ENCODE results near the gene STARD4. TPM values are rescaled to one million over a fixed set of nuclear protein-coding genes. Genes with fewer than 3 reads are reported as not detected.

STARD4 gene
- total and polyA plus RNA-seq, 7 donors, result 3.3 to 24.5 (median 8.6) TPM

DNA sequence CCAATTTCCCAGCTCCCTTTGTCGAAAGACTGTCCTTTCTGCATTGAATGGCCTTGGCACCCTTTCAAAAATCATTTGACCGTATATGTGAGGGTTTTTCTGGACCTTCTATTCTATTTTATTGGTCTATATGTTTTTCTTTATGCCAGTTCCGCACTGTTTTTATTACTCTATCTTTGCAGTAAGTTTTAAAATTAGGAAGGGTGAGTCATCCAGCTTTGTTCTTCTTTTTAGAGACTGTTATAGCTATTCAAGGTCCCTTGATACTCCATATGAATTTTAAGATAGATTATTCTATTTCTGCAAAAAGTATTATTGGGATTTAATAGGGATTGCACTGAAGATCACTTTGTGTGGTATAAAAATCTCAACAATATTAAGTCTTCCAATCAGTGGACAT is 44.2 kb upstream of the STARD4 start:
- no peaks in the 10 kb centered on the region for H3K27me3 ChIP-seq
- intact Hi-C loops (cut with DNase I), result no loop called here
- DNase-seq, result no peak
- WGBS, 2 donors, result 26 to 80% methylated on average over 3 of the region's 3 CpGs
- H3K36me3 ChIP-seq, result no peaks in the 10 kb centered on the region
- no peak for TF ChIP-seq POLR2A (IDR thresholded peaks at IDR 0.05)
- TF ChIP-seq, protein P1, sequence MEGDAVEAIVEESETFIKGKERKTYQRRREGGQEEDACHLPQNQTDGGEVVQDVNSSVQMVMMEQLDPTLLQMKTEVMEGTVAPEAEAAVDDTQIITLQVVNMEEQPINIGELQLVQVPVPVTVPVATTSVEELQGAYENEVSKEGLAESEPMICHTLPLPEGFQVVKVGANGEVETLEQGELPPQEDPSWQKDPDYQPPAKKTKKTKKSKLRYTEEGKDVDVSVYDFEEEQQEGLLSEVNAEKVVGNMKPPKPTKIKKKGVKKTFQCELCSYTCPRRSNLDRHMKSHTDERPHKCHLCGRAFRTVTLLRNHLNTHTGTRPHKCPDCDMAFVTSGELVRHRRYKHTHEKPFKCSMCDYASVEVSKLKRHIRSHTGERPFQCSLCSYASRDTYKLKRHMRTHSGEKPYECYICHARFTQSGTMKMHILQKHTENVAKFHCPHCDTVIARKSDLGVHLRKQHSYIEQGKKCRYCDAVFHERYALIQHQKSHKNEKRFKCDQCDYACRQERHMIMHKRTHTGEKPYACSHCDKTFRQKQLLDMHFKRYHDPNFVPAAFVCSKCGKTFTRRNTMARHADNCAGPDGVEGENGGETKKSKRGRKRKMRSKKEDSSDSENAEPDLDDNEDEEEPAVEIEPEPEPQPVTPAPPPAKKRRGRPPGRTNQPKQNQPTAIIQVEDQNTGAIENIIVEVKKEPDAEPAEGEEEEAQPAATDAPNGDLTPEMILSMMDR (IDR thresholded peaks at IDR 0.05), result no peak
- TF ChIP-seq POLR2AphosphoS5 (IDR thresholded peaks at IDR 0.05), result no peak
- no peak for TF ChIP-seq EP300 (IDR thresholded peaks at IDR 0.05)
- H3K4me1 ChIP-seq, result peaks cover 0 to 7% (median 0%) of the 10 kb centered on the region in 4 donors
- no peaks in the 10 kb centered on the region for H3K9me3 ChIP-seq
- H3K4me3 ChIP-seq, result no peak overlapping the region
- H3K27ac ChIP-seq, result no peak overlapping the region

GRCh38 chr5:111555760-111556159 is 43.4 kb upstream of the STARD4 start:
- Histone ChIP-seq H3K9me3 (no peaks in the 10 kb centered on the region), H3K4me1 (peaks cover 0 to 13% (median 2%) of the 10 kb centered on the region in 4 donors), H3K4me3 (no peak overlapping the region), H3K27ac (no peak overlapping the region), H3K27me3 (no peaks in the 10 kb centered on the region), H3K36me3 (no peaks in the 10 kb centered on the region)
- no peak for DNase-seq
- TF ChIP-seq, protein P1 (IDR thresholded peaks at IDR 0.05), result no peak
- TF ChIP-seq EP300 (IDR thresholded peaks at IDR 0.05) (no peak), POLR2AphosphoS5 (IDR thresholded peaks at IDR 0.05) (no peak), POLR2A (IDR thresholded peaks at IDR 0.05) (no peak)
- WGBS, 2 donors, result 94 to 95% methylated on average over 1 of the region's 1 CpG
- intact Hi-C loops (cut with DNase I), result no loop called here

- Histone ChIP-seq H3K4me3 (no peak overlapping the region), H3K36me3 (no peaks in the 10 kb centered on the region), H3K9me3 (no peaks in the 10 kb centered on the region), H3K27ac (no peak overlapping the region), H3K4me1 (peaks cover 0 to 20% (median 6%) of the 10 kb centered on the region in 4 donors), H3K27me3 (no peaks in the 10 kb centered on the region)
- WGBS, 2 donors, result 40 to 49% methylated on average over 1 of the region's 1 CpG
- DNase-seq, result no peak
- TF ChIP-seq POLR2A (IDR thresholded peaks at IDR 0.05), result no peak
- intact Hi-C loops (cut with DNase I), result loop anchor here (5.0 kb wide), 1 partner anchor 198 kb away; no protein-coding TSS in a partner anchor
Observed at GRCh38 chr5:111553868-111554267, 41.5 kb upstream of the STARD4 start.

- intact Hi-C loops (cut with DNase I), result loop anchor here (5.0 kb wide), 1 partner anchor 199 kb away; no protein-coding TSS in a partner anchor
- no peak for TF ChIP-seq POLR2AphosphoS5 (IDR thresholded peaks at IDR 0.05)
- no peak for TF ChIP-seq EP300 (IDR thresholded peaks at IDR 0.05)
- no peak for TF ChIP-seq POLR2A (IDR thresholded peaks at IDR 0.05)
- TF ChIP-seq, protein P1 (IDR thresholded peaks at IDR 0.05), result no peak
- Histone ChIP-seq H3K4me3 (no peak overlapping the region), H3K27ac (no peak overlapping the region), H3K36me3 (no peaks in the 10 kb centered on the region), H3K27me3 (no peaks in the 10 kb centered on the region), H3K9me3 (no peaks in the 10 kb centered on the region), H3K4me1 (peaks cover 0 to 20% (median 6%) of the 10 kb centered on the region in 4 donors)
- 92 to 94% methylated on average over 1 of the region's 1 CpG for WGBS, 2 donors
- no peak for DNase-seq
Observed at GRCh38 chr5:111552896-111553295, 40.6 kb upstream of the STARD4 start.

GRCh38 chr5:111552492-111552891 is 40.2 kb upstream of the STARD4 start:
- H3K4me3 ChIP-seq, result no peak overlapping the region
- DNase-seq, result no peak
- no peaks in the 10 kb centered on the region for H3K27me3 ChIP-seq
- 87 to 90% methylated on average over 2 of the region's 2 CpGs for WGBS, 2 donors
- TF ChIP-seq POLR2AphosphoS5 (IDR thresholded peaks at IDR 0.05) (no peak), EP300 (IDR thresholded peaks at IDR 0.05) (no peak), POLR2A (IDR thresholded peaks at IDR 0.05) (no peak)
- TF ChIP-seq, protein P1 (IDR thresholded peaks at IDR 0.05), result no peak
- peaks cover 0 to 20% (median 6%) of the 10 kb centered on the region in 4 donors for H3K4me1 ChIP-seq
- no peak overlapping the region for H3K27ac ChIP-seq
- H3K36me3 ChIP-seq, result no peaks in the 10 kb centered on the region
- no peaks in the 10 kb centered on the region for H3K9me3 ChIP-seq
- intact Hi-C loops (cut with DNase I), result loop anchor here (5.0 kb wide), 1 partner anchor 200 kb away; no protein-coding TSS in a partner anchor

Data from sigmoid colon (tissue), 7 donors.